HL-60 (cell line): ENCODE data around the gene TANC1.

Source experiments
- DNase-seq, 2 experiments: peaks; one replicate each; pipeline ENCODE4 v3.0.0-alpha.2; 2010 to 2020; ENCODE audit warnings: low read depth in 1 of 2, low spot score in 1 of 2
- H3K27ac ChIP-seq: fragments of 250-450 bp; sonication (Bioruptor Pico); replicated peaks from 2 replicates; pipeline ENCODE4 v1.5.1; 2020; ENCODE audit warnings: mild to moderate bottlenecking, moderate library complexity
- H3K27me3 ChIP-seq: fragments of 250-450 bp; sonication (Bioruptor Pico); 2 replicates; pipeline ENCODE4 v1.5.1; 2021; ENCODE audit warnings: mild to moderate bottlenecking, moderate library complexity; ENCODE audit not compliant: insufficient read depth, poor library complexity, severe bottlenecking
- H3K4me3 ChIP-seq: replicated peaks from 2 replicates; pipeline ENCODE4 v1.5.1; 2011; ENCODE audit warnings: mild to moderate bottlenecking, control low read depth, low read length; ENCODE audit not compliant: insufficient read depth
- CTCF ChIP-seq: IDR thresholded peaks from one replicate; pipeline ENCODE4 v1.5.1; 2011; ENCODE audit warnings: low read length, control low read depth, inconsistent platforms; ENCODE audit not compliant: insufficient read depth
- GABPA ChIP-seq: IDR thresholded peaks from 2 replicates; pipeline ENCODE4 v1.6.1; 2012; ENCODE audit warnings: low read depth
- POLR2AphosphoS5 ChIP-seq: IDR thresholded peaks from 2 replicates; pipeline ENCODE4 v1.6.1; 2012; ENCODE audit warnings: low read depth
- REST ChIP-seq: IDR thresholded peaks from 2 replicates; pipeline ENCODE4 v1.6.1; 2012; ENCODE audit warnings: low read depth; ENCODE audit not compliant: insufficient replicate concordance
- SPI1 ChIP-seq: IDR thresholded peaks from 2 replicates; pipeline ENCODE4 v1.6.1; 2012; ENCODE audit warnings: low read depth, mild to moderate bottlenecking, borderline replicate concordance

The TANC1 gene

GRCh38 chr2:159089543-159089942 lies 121.1 kb downstream of the TANC1 start:
- Histone ChIP-seq H3K27me3 (no peaks in the 10 kb centered on the region), H3K4me3 (no peak overlapping the region), H3K27ac (no peak overlapping the region)
- TF ChIP-seq REST, result no peak
- no peak for TF ChIP-seq POLR2AphosphoS5
- no peak for TF ChIP-seq SPI1
- TF ChIP-seq GABPA, result no peak
- no peak for TF ChIP-seq CTCF
- no peak for DNase-seq

- no peak for DNase-seq
- H3K27ac ChIP-seq, result no peak overlapping the region
- TF ChIP-seq POLR2AphosphoS5, result no peak
- TF ChIP-seq GABPA, result no peak
- TF ChIP-seq CTCF, result no peak
- no peak for TF ChIP-seq SPI1
- TF ChIP-seq REST, result no peak
- H3K4me3 ChIP-seq, result no peak overlapping the region
- no peaks in the 10 kb centered on the region for H3K27me3 ChIP-seq
Observed at GRCh38 chr2:159090514-159091201, 122.2 kb downstream of the TANC1 start.

GRCh38 chr2:159091381-159091780 lies 122.9 kb downstream of the TANC1 start:
- H3K4me3 ChIP-seq, result no peak overlapping the region
- DNase-seq, result no peak
- H3K27me3 ChIP-seq, result no peaks in the 10 kb centered on the region
- TF ChIP-seq POLR2AphosphoS5 (no peak), GABPA (no peak), SPI1 (no peak)
- H3K27ac ChIP-seq, result no peak overlapping the region

- H3K27me3 ChIP-seq, result no peaks in the 10 kb centered on the region
- H3K27ac ChIP-seq, result no peak overlapping the region
- TF ChIP-seq CTCF (no peak), GABPA (no peak), POLR2AphosphoS5 (no peak), REST (no peak), SPI1 (no peak)
- no peak overlapping the region for H3K4me3 ChIP-seq
- DNase-seq, result peak in 1 of 2 experiments; percentile 11
Observed at GRCh38 chr2:159091976-159092375, 123.5 kb downstream of the TANC1 start.
